Measurements from ENCODE around the gene NCAPD2. TPM values are rescaled to one million over a fixed set of nuclear protein-coding genes. Genes with fewer than 3 reads are reported as not detected.
A peak's percentile ranks its signal among the peaks of the same experiment; 100 is the strongest.
"Not testable (repeated sequence)": the region's sequence is repeated elsewhere in the genome, so short reads cannot be mapped to it uniquely, and the experiment has no call there.

The NCAPD2 gene
- total RNA-seq, 1 experiment from 2014 or later: 114 TPM

DNA sequence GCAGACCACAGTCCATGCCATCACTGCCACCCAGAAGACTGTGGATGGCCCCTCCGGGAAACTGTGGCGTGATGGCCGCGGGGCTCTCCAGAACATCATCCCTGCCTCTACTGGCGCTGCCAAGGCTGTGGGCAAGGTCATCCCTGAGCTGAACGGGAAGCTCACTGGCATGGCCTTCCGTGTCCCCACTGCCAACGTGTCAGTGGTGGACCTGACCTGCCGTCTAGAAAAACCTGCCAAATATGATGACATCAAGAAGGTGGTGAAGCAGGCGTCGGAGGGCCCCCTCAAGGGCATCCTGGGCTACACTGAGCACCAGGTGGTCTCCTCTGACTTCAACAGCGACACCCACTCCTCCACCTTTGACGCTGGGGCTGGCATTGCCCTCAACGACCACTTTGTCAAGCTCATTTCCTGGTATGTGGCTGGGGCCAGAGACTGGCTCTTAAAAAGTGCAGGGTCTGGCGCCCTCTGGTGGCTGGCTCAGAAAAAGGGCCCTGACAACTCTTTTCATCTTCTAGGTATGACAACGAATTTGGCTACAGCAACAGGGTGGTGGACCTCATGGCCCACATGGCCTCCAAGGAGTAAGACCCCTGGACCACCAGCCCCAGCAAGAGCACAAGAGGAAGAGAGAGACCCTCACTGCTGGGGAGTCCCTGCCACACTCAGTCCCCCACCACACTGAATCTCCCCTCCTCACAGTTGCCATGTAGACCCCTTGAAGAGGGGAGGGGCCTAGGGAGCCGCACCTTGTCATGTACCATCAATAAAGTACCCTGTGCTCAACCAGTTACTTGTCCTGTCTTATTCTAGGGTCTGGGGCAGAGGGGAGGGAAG, 43.9 kb downstream of the NCAPD2 start:
- no CpG with 5 or more reads among the region's 17 CpGs for WGBS (ENCODE audit: extremely low coverage, insufficient read length, low lambda C conversion rate)

More for the DNA sequence above, 43.9 kb downstream of the NCAPD2 start:
- H3K9ac ChIP-seq (ENCODE audit: extremely low read depth, insufficient read length, low read length); H4K5ac ChIP-seq (ENCODE audit: insufficient read length, low read depth, low read length); H4K91ac ChIP-seq (ENCODE audit: insufficient read length, low read depth, low read length); H3T11ph ChIP-seq (ENCODE audit: low read length); H3K14ac ChIP-seq (ENCODE audit: insufficient read depth, low read length); H3K79me2 ChIP-seq (ENCODE audit: insufficient read depth, low read length); H4K8ac ChIP-seq (replicated peaks; ENCODE audit: insufficient read length, low read depth, low read length); H3K9me3 ChIP-seq (ENCODE audit: control insufficient read depth, low read depth, low read length); H3K4ac ChIP-seq (ENCODE audit: low read depth, low read length); H2AK5ac ChIP-seq (ENCODE audit: insufficient read length, low read length); H2BK15ac ChIP-seq (ENCODE audit: low read depth, low read length); H3K27ac ChIP-seq (ENCODE audit: insufficient read length, low read depth, low read length); H3K9me3 Mint-ChIP-seq; H3K79me1 ChIP-seq (ENCODE audit: insufficient read depth, low read depth, low read length, poor library complexity, severe bottlenecking); H2BK12ac ChIP-seq (ENCODE audit: insufficient read length, low read depth, low read length); H4K20me1 ChIP-seq (ENCODE audit: control insufficient read depth, insufficient read depth, insufficient read length); H2BK120ac ChIP-seq (ENCODE audit: low read depth, low read length, poor library complexity, severe bottlenecking); H3K23ac ChIP-seq (ENCODE audit: insufficient read length, low read depth, low read length); H2BK20ac ChIP-seq (ENCODE audit: low read depth, low read length, poor library complexity, severe bottlenecking); H3K4me1 ChIP-seq (ENCODE audit: insufficient read depth, low read length); H3K27me3 Mint-ChIP-seq (ENCODE audit: low read depth); H3K18ac ChIP-seq (ENCODE audit: insufficient read length, low read depth, low read length); H2BK5ac ChIP-seq (ENCODE audit: insufficient read length, low read length); H2AFZ ChIP-seq (ENCODE audit: low read length); H3K56ac ChIP-seq (ENCODE audit: insufficient read length, low read depth, low read length); H3K4me2 ChIP-seq (ENCODE audit: insufficient read depth, insufficient read length, low read length); H3K27me3 ChIP-seq (ENCODE audit: insufficient read depth, low read length): not testable (repeated sequence)
- peaks cover 18% of the 10 kb centered on the region for H3K23me2 ChIP-seq (ENCODE audit: insufficient read length, low read depth, low read length, poor library complexity, severe bottlenecking)
- H3K4me1 Mint-ChIP-seq: peaks cover 38 to 39% of the 10 kb centered on the region in 2 experiments
- peak overlapping the region; percentile 92 to 97 for H3K4me3 Mint-ChIP-seq
- H3K27ac Mint-ChIP-seq: peak overlapping the region in 2 of 3 experiments; percentile 89 to 96; a peak in 5 of 7 replicates
- TF ChIP-seq, protein P1, sequence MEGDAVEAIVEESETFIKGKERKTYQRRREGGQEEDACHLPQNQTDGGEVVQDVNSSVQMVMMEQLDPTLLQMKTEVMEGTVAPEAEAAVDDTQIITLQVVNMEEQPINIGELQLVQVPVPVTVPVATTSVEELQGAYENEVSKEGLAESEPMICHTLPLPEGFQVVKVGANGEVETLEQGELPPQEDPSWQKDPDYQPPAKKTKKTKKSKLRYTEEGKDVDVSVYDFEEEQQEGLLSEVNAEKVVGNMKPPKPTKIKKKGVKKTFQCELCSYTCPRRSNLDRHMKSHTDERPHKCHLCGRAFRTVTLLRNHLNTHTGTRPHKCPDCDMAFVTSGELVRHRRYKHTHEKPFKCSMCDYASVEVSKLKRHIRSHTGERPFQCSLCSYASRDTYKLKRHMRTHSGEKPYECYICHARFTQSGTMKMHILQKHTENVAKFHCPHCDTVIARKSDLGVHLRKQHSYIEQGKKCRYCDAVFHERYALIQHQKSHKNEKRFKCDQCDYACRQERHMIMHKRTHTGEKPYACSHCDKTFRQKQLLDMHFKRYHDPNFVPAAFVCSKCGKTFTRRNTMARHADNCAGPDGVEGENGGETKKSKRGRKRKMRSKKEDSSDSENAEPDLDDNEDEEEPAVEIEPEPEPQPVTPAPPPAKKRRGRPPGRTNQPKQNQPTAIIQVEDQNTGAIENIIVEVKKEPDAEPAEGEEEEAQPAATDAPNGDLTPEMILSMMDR (conservative IDR thresholded peaks at IDR 0.05): peak; percentile 93
- H3K36me3 Mint-ChIP-seq (ENCODE audit: insufficient read depth in 1 of 3, low read depth in 3 of 3): peaks cover 37 to 67% (median 47%) of the 10 kb centered on the region in 3 experiments
- peak; percentile 92 for DNase-seq

Measured in H9 (cell line).